HL-60 (cell line): ENCODE data around the gene COL25A1.

Source experiments
- GABPA ChIP-seq: IDR thresholded peaks from 2 replicates; pipeline ENCODE4 v1.6.1; 2012; ENCODE audit warnings: low read depth
- POLR2AphosphoS5 ChIP-seq: IDR thresholded peaks from 2 replicates; pipeline ENCODE4 v1.6.1; 2012; ENCODE audit warnings: low read depth
- SPI1 ChIP-seq: IDR thresholded peaks from 2 replicates; pipeline ENCODE4 v1.6.1; 2012; ENCODE audit warnings: low read depth, mild to moderate bottlenecking, borderline replicate concordance
- TF ChIP-seq, protein P1 (sequence below): IDR thresholded peaks from one replicate; pipeline ENCODE4 v1.5.1; 2011; ENCODE audit warnings: low read length, control low read depth, inconsistent platforms; ENCODE audit not compliant: insufficient read depth

DNA sequence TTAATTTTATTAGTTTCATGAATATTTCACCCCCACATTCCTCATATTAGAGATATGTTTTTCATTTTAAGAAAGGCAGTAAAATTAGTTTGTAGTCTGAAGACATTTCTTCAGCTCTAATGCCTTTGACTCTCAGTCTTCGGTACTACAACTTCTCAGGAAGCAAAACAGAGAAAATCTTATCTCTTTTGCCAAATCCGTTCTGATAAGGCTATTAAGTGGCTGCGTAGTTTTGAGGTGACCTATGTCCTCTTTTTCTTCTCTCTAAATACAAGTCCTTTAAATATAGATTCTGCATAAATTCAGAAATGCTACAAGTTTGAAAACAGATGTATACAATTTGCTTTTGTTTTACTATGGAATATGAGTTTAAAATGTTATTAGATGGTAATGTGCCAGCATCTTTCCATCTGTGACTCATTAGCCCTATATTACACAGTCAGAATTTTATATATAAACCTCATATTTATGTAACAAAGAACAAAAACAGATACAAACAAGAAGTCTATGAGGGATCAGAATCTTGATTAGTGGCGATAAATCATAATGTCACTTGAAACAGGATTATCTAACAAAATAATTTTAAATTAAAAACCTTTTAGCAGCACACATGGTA, 358.4 kb downstream of the COL25A1 start:
- TF ChIP-seq, protein P1, sequence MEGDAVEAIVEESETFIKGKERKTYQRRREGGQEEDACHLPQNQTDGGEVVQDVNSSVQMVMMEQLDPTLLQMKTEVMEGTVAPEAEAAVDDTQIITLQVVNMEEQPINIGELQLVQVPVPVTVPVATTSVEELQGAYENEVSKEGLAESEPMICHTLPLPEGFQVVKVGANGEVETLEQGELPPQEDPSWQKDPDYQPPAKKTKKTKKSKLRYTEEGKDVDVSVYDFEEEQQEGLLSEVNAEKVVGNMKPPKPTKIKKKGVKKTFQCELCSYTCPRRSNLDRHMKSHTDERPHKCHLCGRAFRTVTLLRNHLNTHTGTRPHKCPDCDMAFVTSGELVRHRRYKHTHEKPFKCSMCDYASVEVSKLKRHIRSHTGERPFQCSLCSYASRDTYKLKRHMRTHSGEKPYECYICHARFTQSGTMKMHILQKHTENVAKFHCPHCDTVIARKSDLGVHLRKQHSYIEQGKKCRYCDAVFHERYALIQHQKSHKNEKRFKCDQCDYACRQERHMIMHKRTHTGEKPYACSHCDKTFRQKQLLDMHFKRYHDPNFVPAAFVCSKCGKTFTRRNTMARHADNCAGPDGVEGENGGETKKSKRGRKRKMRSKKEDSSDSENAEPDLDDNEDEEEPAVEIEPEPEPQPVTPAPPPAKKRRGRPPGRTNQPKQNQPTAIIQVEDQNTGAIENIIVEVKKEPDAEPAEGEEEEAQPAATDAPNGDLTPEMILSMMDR: no peak
- TF ChIP-seq SPI1: no peak
- no peak for TF ChIP-seq POLR2AphosphoS5
- TF ChIP-seq GABPA: no peak
